ENCODE results near the gene PCNX1. TPM values are rescaled to one million over a fixed set of nuclear protein-coding genes. Genes with fewer than 3 reads are reported as not detected.

PCNX1 gene
- total RNA-seq, 1 donor from 2014 or later: 77.2 TPM

DNA sequence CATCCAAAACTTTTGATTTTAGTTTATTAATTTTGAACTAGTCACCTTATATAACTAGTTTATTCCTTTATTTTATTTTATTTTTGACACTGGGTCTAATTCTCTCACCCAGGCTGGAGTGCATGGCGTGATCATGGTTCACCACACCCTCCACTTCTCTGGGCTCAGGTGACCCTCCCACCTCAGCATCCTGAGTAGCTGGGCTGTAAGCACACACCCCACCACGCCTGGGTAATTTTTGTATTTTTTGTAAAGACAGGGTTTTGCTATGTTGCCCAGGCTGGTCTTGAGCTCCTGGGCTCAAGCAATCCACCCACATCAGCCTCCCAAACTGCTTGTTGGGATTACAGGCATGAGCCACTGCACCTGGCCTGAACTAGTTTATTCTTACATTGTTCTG, 17.3 kb downstream of the PCNX1 start:
- Mint-ChIP-seq H3K27ac (no peak overlapping the region), H3K4me1 (peaks cover 13% of the 10 kb centered on the region), H3K9me3 (no peaks in the 10 kb centered on the region), H3K36me3 (no peaks in the 10 kb centered on the region), H3K27me3 (ENCODE audit: low read depth) (no peaks in the 10 kb centered on the region), H3K4me3 (no peak overlapping the region)
- no peak for DNase-seq (ENCODE audit: low spot score in 2 of 2, unreplicated experiment in 2 of 2)
- no peak for TF ChIP-seq CTCF (IDR thresholded peaks at IDR 0.05; ENCODE audit: unreplicated experiment)

- H3K27me3 Mint-ChIP-seq (ENCODE audit: low read depth): no peaks in the 10 kb centered on the region
- TF ChIP-seq CTCF (IDR thresholded peaks at IDR 0.05; ENCODE audit: unreplicated experiment): no peak
- no peaks in the 10 kb centered on the region for H3K36me3 Mint-ChIP-seq
- peaks cover 2% of the 10 kb centered on the region for H3K4me1 Mint-ChIP-seq
- no peak overlapping the region for H3K4me3 Mint-ChIP-seq
- DNase-seq (ENCODE audit: low spot score in 2 of 2, unreplicated experiment in 2 of 2): no peak
- H3K27ac Mint-ChIP-seq: no peak overlapping the region
- H3K9me3 Mint-ChIP-seq: no peaks in the 10 kb centered on the region
These were observed 19.1 kb downstream of the PCNX1 start for GRCh38 chr14:70926235-70926830.

GRCh38 chr14:70931008-70931407, 23.7 kb downstream of the PCNX1 start:
- Mint-ChIP-seq H3K4me3 (no peak overlapping the region), H3K36me3 (no peaks in the 10 kb centered on the region), H3K27me3 (ENCODE audit: low read depth) (no peaks in the 10 kb centered on the region), H3K9me3 (no peaks in the 10 kb centered on the region), H3K27ac (no peak overlapping the region), H3K4me1 (peaks cover 16% of the 10 kb centered on the region)
- DNase-seq (ENCODE audit: low spot score in 2 of 2, unreplicated experiment in 2 of 2): no peak
- TF ChIP-seq CTCF (IDR thresholded peaks at IDR 0.05; ENCODE audit: unreplicated experiment): no peak

DNA sequence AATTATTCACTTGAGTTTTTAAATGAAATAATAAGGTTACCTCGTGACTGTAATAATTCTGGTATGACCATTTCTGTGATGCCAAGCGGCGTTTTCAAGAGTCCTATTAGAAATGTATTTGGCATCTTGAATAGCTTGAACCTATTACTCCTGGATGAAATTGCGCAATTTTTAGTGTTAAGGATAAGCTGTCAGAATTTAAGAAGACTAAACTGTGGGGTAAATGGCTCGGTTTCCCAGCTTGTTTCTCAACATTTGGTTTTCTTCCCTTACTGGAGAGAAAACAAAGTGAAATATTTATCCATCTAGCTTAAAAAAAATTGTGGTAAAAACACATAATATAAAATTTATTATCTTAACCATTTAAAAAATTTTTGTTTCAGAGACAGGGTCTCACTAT, 26.8 kb downstream of the PCNX1 start:
- DNase-seq (ENCODE audit: low spot score in 2 of 2, unreplicated experiment in 2 of 2): no peak
- no peak overlapping the region for H3K27ac Mint-ChIP-seq
- peaks cover 16% of the 10 kb centered on the region for H3K4me1 Mint-ChIP-seq
- no peak for TF ChIP-seq CTCF (IDR thresholded peaks at IDR 0.05; ENCODE audit: unreplicated experiment)
- H3K36me3 Mint-ChIP-seq: peaks cover 14% of the 10 kb centered on the region
- H3K27me3 Mint-ChIP-seq (ENCODE audit: low read depth): no peaks in the 10 kb centered on the region
- H3K4me3 Mint-ChIP-seq: no peak overlapping the region
- H3K9me3 Mint-ChIP-seq: peaks cover 10% of the 10 kb centered on the region

- Mint-ChIP-seq H3K27ac (peak overlapping the region; percentile 66), H3K27me3 (ENCODE audit: low read depth) (no peaks in the 10 kb centered on the region), H3K4me1 (peaks cover 16% of the 10 kb centered on the region)
These were observed 27.4 kb downstream of the PCNX1 start for GRCh38 chr14:70934502-70935134.

More at GRCh38 chr14:70934502-70935134, 27.4 kb downstream of the PCNX1 start:
- Mint-ChIP-seq H3K4me3 (no peak overlapping the region), H3K9me3 (peaks cover 15% of the 10 kb centered on the region), H3K36me3 (peaks cover 19% of the 10 kb centered on the region)
- TF ChIP-seq CTCF (IDR thresholded peaks at IDR 0.05; ENCODE audit: unreplicated experiment): no peak
- DNase-seq (ENCODE audit: low spot score in 2 of 2, unreplicated experiment in 2 of 2): no peak

All from mesothelial cell of epicardium (in vitro differentiated cells).